Naive thymus-derived CD4-positive, alpha-beta T cell (primary cell): ENCODE data around the gene CMIP. TPM values are rescaled to one million over a fixed set of nuclear protein-coding genes. Genes with fewer than 3 reads are reported as not detected.
A peak's percentile ranks its signal among the peaks of the same experiment; 100 is the strongest.

Experiments
- ATAC-seq: fragments of 150-1000 bp; cut with Tn5 transposase; 2 replicates; pipeline ENCODE4 v1.10.0; 2021; ENCODE audit warnings: mild to moderate bottlenecking, moderate library complexity
- CTCF ChIA-PET: fragments of 350-600 bp; sonication (Branson Sonifier 250); formaldehyde crosslinking; loops from one replicate; lab custom pipeline; 2021; ENCODE audit warnings: antibody characterized with exemption; lab: Charles Lee
- POLR2A ChIA-PET: fragments of 350-600 bp; sonication (Branson Sonifier 250); formaldehyde crosslinking; loops from one replicate; lab custom pipeline; 2021; ENCODE audit warnings: antibody characterized with exemption, inconsistent platforms; lab: Charles Lee
- DNase-seq, 9 donors: peaks; one replicate each; pipeline versions ENCODE4 v3.0.0 to v3.0.0-alpha.2; 2020 to 2022; ENCODE audit warnings: mixed read lengths in 1 of 9
- H3K27ac ChIP-seq: one replicate; pipeline ENCODE4 v1.7.0; 2013; ENCODE audit warnings: mild to moderate bottlenecking, low read depth, low read length, moderate library complexity
- H3K27me3 ChIP-seq, 2 donors: one replicate each; pipeline ENCODE4 v1.7.0; 2013; ENCODE audit warnings: low read length in 2 of 2, mild to moderate bottlenecking in 2 of 2, moderate library complexity in 2 of 2; ENCODE audit not compliant: control insufficient read depth in 2 of 2, insufficient read depth in 2 of 2
- H3K36me3 ChIP-seq, 3 experiments: 1 replicate in 2 of 3; 2 replicates in 1 of 3; pipeline ENCODE4 v1.7.0; 2013; ENCODE audit warnings: low read length in 3 of 3, mild to moderate bottlenecking in 3 of 3, moderate library complexity in 1 of 3; ENCODE audit not compliant: insufficient read depth in 3 of 3, control insufficient read depth in 2 of 3
- H3K4me1 ChIP-seq, 2 donors: one replicate each; pipeline ENCODE4 v1.7.0; 2013; ENCODE audit warnings: low read length in 2 of 2, mild to moderate bottlenecking in 2 of 2, moderate library complexity in 1 of 2; ENCODE audit not compliant: control insufficient read depth in 2 of 2, insufficient read depth in 2 of 2
- H3K4me3 ChIP-seq: 2 replicates; pipeline ENCODE4 v1.7.0; 2013; ENCODE audit warnings: mild to moderate bottlenecking, low read length
- H3K9me3 ChIP-seq, 3 experiments: 1 replicate in 2 of 3; 2 replicates in 1 of 3; pipeline ENCODE4 v1.7.0; 2013; ENCODE audit warnings: low read length in 3 of 3; ENCODE audit not compliant: control insufficient read depth in 2 of 3
- H3K27ac Mint-ChIP-seq, 9 donors: one replicate each; pipeline ENCODE4 v1.8.0; 2020 to 2022; ENCODE audit warnings: mixed read lengths in 9 of 9, mild to moderate bottlenecking in 8 of 9, moderate library complexity in 5 of 9, inconsistent platforms in 2 of 9
- H3K27me3 Mint-ChIP-seq, 5 donors: one replicate each; pipeline ENCODE4 v1.8.0; 2021 to 2022; ENCODE audit warnings: mixed read lengths in 5 of 5, mild to moderate bottlenecking in 1 of 5
- H3K36me3 Mint-ChIP-seq, 5 donors: one replicate each; pipeline ENCODE4 v1.8.0; 2020 to 2022; ENCODE audit warnings: mixed read lengths in 5 of 5, mild to moderate bottlenecking in 3 of 5, inconsistent platforms in 1 of 5
- H3K4me1 Mint-ChIP-seq, 7 donors: one replicate each; pipeline ENCODE4 v1.8.0; 2020 to 2022; ENCODE audit warnings: mixed read lengths in 7 of 7, mild to moderate bottlenecking in 3 of 7, inconsistent platforms in 1 of 7
- H3K4me3 Mint-ChIP-seq, 10 donors: one replicate each; pipeline ENCODE4 v1.8.0; 2020 to 2022; ENCODE audit warnings: mild to moderate bottlenecking in 10 of 10, mixed read lengths in 10 of 10, moderate library complexity in 6 of 10, inconsistent platforms in 2 of 10
- H3K9me3 Mint-ChIP-seq, 11 donors: one replicate each; pipeline ENCODE4 v1.8.0; 2020 to 2022; ENCODE audit warnings: mixed read lengths in 11 of 11, mild to moderate bottlenecking in 4 of 11, inconsistent platforms in 1 of 11, moderate library complexity in 1 of 11
- intact Hi-C, 2 donors: fragments of 100-400 bp; cut with micrococcal nuclease; formaldehyde crosslinking; loops; one replicate each; pipeline ENCODE4 v1.15.1; 2023
- polyA plus RNA-seq, 2 donors: library from polyadenylated mRNA; unstranded; fragments of 300-500 nt; fragmentation: Illumina TruSeq; gene quantifications; one replicate each; pipeline ENCODE4 v1.2.3, GENCODE V29; 2021
- total RNA-seq, 6 experiments: library from RNA in 5 of 6; stranded (reverse) in 5 of 6; gene quantifications; 1 replicate in 5 of 6; 2 replicates in 1 of 6; pipeline ENCODE4 v1.2.3 and lab custom pipeline; 2021 to 2026

The CMIP gene
- total and polyA plus RNA-seq, 7 experiments from 2014 or later = 0.66 to 75.4 (median 34.3) TPM

DNA sequence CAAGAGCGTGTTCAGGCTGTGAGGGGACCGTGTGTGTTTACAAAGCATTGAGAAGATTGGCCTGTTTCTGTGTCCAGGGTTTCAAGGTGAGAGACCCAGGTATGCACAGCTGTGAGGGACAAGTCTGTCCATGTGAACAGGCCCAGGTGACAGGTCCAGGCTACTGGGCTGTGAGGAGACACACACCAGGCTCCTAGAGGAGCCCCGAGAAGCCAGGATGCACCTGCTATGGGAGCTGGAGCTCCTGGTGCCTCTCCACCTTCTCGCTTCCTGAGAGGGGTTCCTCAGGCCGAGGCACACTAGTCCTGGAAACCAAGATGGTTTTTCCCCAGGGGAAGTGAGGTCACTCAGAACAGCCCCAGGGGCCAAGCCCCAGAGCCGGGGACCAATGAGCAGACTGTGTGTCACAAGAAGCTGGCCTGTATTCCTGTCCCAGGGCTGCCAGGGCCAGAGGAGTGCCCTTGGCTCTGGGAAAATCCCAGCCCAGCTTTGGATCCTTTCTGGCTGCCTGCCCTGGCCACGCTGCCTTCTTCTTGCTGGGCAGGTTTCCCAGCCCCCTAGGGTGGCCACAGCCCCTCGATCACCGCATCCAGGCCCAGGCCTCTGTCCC lies 181.0 kb downstream of the CMIP start:
- Mint-ChIP-seq H3K27me3 (no peaks in the 10 kb centered on the region), H3K36me3 (peaks cover 0 to 12% (median 0%) of the 10 kb centered on the region in 5 donors), H3K27ac (peak overlapping the region in 3 of 9 donors; percentile 53 to 80 (median 59)), H3K4me3 (peak overlapping the region in 1 of 10 donors; percentile 46), H3K4me1 (peaks cover 0 to 27% (median 8%) of the 10 kb centered on the region in 7 donors), H3K9me3 (peaks cover 0 to 2% (median 0%) of the 10 kb centered on the region in 11 donors)
- intact Hi-C loops = no loop called here
- ChIA-PET CTCF (interaction anchor here (1.3 to 1.5 kb wide), 2 partner anchors 99 to 103 kb away, joined by 3 read pairs; no protein-coding TSS in a partner anchor), POLR2A (interaction anchor here (0.9 to 1.2 kb wide), 2 partner anchors 9 to 212 kb away, joined by 3 read pairs; no protein-coding TSS in a partner anchor)
- no peak overlapping the region for H3K27ac ChIP-seq
- H3K4me1 ChIP-seq = no peaks in the 10 kb centered on the region
- H3K27me3 ChIP-seq = no peaks in the 10 kb centered on the region
- H3K4me3 ChIP-seq = no peak overlapping the region
- H3K36me3 ChIP-seq = peaks cover 0 to 20% (median 0%) of the 10 kb centered on the region in 3 experiments
- H3K9me3 ChIP-seq = no peaks in the 10 kb centered on the region
- ATAC-seq (peak; percentile 34), DNase-seq (peak in 1 of 9 donors; percentile 43)

DNA sequence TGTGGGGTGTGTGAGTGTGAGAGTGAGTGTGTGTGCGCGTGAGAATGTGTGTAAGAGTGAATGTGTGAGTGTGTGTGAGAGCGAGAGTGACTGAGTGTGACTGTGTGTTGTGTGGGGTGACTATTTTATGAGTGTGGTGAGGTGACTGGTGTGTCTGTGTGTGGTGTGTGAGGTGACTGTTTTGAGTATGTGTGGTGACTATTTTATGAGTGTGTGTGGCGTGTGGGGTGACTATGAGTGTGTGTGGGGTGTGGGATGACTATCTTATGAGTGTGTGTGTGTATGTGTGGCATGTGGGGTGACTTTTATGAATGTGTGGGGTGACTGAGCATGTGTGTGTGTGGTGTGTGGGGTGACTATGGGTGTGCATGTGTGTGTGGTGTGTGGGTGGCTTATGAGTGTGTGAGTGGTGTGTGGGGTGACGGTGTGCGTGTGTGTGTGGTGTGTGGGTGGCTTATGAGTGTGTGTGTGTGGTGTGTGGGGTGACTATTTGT lies 181.6 kb downstream of the CMIP start:
- H3K4me3 ChIP-seq = no peak overlapping the region
- POLR2A ChIA-PET = interaction anchor here (1.2 kb wide), 1 partner anchor 8 kb away, joined by 3 read pairs; no protein-coding TSS in a partner anchor
- Mint-ChIP-seq H3K4me3 (no peak overlapping the region), H3K9me3 (peaks cover 0 to 2% (median 0%) of the 10 kb centered on the region in 11 donors), H3K27me3 (no peaks in the 10 kb centered on the region), H3K27ac (no peak overlapping the region), H3K4me1 (peaks cover 0 to 32% (median 13%) of the 10 kb centered on the region in 7 donors), H3K36me3 (peaks cover 0 to 10% (median 0%) of the 10 kb centered on the region in 5 donors)
- no peak overlapping the region for H3K27ac ChIP-seq
- H3K9me3 ChIP-seq = no peaks in the 10 kb centered on the region
- ATAC-seq = peak; percentile 17
- H3K27me3 ChIP-seq = no peaks in the 10 kb centered on the region
- no peaks in the 10 kb centered on the region for H3K4me1 ChIP-seq
- peak in 1 of 9 donors; percentile 47 for DNase-seq
- CTCF ChIA-PET = interaction anchor here (1.5 kb wide), 1 partner anchor 103 kb away, joined by 3 read pairs; no protein-coding TSS in a partner anchor
- H3K36me3 ChIP-seq = peaks cover 0 to 14% (median 0%) of the 10 kb centered on the region in 3 experiments
- intact Hi-C loops = no loop called here

- Histone ChIP-seq H3K9me3 (no peaks in the 10 kb centered on the region), H3K4me3 (no peak overlapping the region), H3K4me1 (no peaks in the 10 kb centered on the region), H3K27ac (no peak overlapping the region), H3K36me3 (peaks cover 0 to 7% (median 0%) of the 10 kb centered on the region in 3 experiments), H3K27me3 (no peaks in the 10 kb centered on the region)
- ChIA-PET CTCF (no interaction called here), POLR2A (no interaction called here)
- Mint-ChIP-seq H3K27ac (no peak overlapping the region), H3K4me1 (peaks cover 2 to 40% (median 21%) of the 10 kb centered on the region in 7 donors), H3K4me3 (no peak overlapping the region), H3K9me3 (peaks cover 0 to 2% (median 0%) of the 10 kb centered on the region in 11 donors), H3K36me3 (peaks cover 0 to 8% (median 0%) of the 10 kb centered on the region in 5 donors), H3K27me3 (no peaks in the 10 kb centered on the region)
- DNase-seq (no peak), ATAC-seq (no peak)
- intact Hi-C loops = no loop called here
These were observed 182.4 kb downstream of the CMIP start for GRCh38 chr16:81627024-81627423.

DNA sequence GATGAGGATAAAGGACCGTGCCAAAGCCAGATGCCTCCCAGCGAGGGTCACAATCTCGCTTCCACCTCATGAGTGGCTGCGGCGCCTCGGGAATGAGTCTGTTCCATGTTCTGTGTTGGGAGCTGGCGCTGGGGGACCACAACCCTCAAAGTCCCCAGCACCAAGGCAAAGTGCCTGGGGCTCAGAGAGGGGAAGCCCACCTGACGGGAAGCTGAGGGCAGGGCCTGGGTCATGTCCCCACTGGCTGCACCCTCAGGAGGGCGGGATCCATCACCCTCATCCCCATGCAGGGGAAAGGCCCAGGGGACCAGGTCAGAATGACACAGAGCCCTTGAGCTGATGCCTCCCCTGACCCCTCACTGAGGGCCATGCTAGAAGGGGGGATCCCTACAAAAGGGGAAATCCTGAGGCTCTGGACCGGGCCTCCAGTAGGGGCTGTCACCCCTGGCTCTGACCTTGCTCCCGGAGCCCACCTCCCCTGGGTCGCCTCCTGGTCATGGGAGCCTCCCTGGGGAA lies 183.2 kb downstream of the CMIP start:
- ATAC-seq = no peak
- Histone ChIP-seq H3K27ac (no peak overlapping the region), H3K4me3 (no peak overlapping the region), H3K9me3 (no peaks in the 10 kb centered on the region), H3K36me3 (no peaks in the 10 kb centered on the region), H3K4me1 (peaks cover 6% of the 10 kb centered on the region in 2 donors), H3K27me3 (no peaks in the 10 kb centered on the region)
- intact Hi-C loops = no loop called here
- DNase-seq = no peak
- ChIA-PET CTCF (no interaction called here), POLR2A (no interaction called here)
- Mint-ChIP-seq H3K9me3 (peaks cover 0 to 2% (median 0%) of the 10 kb centered on the region in 11 donors), H3K4me3 (no peak overlapping the region), H3K4me1 (peaks cover 9 to 47% (median 28%) of the 10 kb centered on the region in 7 donors), H3K36me3 (peaks cover 0 to 8% (median 0%) of the 10 kb centered on the region in 5 donors), H3K27ac (peak overlapping the region in 1 of 9 donors; percentile 99), H3K27me3 (no peaks in the 10 kb centered on the region)

DNA sequence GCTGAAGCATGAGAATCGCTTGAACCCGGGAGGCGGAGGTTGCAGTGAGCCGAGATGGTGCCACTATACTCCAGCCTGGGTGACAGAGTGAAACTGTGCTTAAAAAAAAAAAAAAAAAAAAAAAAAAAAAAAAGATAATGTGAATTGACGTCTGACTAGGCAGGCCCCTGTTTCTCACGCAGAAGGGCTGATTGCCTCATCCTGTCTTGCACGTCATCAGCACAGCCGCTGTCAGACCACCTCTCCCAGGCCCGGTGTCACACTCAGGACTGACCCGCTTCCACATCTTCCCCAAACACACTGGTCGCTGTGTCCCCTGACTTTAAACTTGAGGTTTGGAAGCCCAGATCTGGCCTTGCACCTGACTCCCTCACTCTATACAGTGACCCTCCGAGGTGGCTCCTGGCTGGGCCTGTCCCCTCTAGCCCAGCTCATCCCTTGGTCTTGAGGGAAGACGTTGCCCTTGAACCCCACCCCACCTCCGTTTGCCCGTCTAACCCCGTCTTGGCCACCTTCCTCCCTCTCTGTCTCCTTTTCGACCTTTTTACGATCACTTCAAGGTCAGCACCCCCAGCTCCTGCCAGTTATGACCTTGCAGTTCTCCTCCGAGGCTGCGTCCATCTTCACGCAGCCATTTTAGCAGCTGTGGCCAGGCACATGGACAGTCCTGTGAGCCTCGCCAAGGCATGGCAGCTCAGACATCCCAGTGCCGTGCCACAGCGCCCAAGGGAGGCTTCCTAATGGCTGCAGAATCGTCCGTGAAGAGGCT lies 184.6 kb downstream of the CMIP start:
- CTCF ChIA-PET = no interaction called here
- peaks cover 16 to 57% (median 43%) of the 10 kb centered on the region in 7 donors for H3K4me1 Mint-ChIP-seq
- H3K4me3 Mint-ChIP-seq = no peak overlapping the region
- DNase-seq (no peak), ATAC-seq (no peak)
- intact Hi-C loops = no loop called here
- H3K36me3 Mint-ChIP-seq = peaks cover 0 to 7% (median 0%) of the 10 kb centered on the region in 5 donors
- peaks cover 18% of the 10 kb centered on the region in 2 donors for H3K4me1 ChIP-seq
- no peak overlapping the region for H3K4me3 ChIP-seq
- H3K27me3 ChIP-seq = no peaks in the 10 kb centered on the region
- no peaks in the 10 kb centered on the region for H3K36me3 ChIP-seq
- POLR2A ChIA-PET = interaction anchor here (0.7 kb wide), 1 partner anchor 34 kb away, joined by 3 read pairs; no protein-coding TSS in a partner anchor
- H3K27ac Mint-ChIP-seq = peak overlapping the region in 6 of 9 donors; percentile 53 to 99 (median 66)
- H3K9me3 Mint-ChIP-seq = no peaks in the 10 kb centered on the region
- H3K27me3 Mint-ChIP-seq = no peaks in the 10 kb centered on the region
- H3K9me3 ChIP-seq = no peaks in the 10 kb centered on the region
- no peak overlapping the region for H3K27ac ChIP-seq
